ENCODE results near the gene CYB5RL.

- TF ChIP-seq, protein P1, sequence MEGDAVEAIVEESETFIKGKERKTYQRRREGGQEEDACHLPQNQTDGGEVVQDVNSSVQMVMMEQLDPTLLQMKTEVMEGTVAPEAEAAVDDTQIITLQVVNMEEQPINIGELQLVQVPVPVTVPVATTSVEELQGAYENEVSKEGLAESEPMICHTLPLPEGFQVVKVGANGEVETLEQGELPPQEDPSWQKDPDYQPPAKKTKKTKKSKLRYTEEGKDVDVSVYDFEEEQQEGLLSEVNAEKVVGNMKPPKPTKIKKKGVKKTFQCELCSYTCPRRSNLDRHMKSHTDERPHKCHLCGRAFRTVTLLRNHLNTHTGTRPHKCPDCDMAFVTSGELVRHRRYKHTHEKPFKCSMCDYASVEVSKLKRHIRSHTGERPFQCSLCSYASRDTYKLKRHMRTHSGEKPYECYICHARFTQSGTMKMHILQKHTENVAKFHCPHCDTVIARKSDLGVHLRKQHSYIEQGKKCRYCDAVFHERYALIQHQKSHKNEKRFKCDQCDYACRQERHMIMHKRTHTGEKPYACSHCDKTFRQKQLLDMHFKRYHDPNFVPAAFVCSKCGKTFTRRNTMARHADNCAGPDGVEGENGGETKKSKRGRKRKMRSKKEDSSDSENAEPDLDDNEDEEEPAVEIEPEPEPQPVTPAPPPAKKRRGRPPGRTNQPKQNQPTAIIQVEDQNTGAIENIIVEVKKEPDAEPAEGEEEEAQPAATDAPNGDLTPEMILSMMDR (IDR thresholded peaks at IDR 0.05): no peak
- TF ChIP-seq POLR2A (IDR thresholded peaks at IDR 0.05) (no peak), EP300 (IDR thresholded peaks at IDR 0.05) (no peak), POLR2AphosphoS5 (IDR thresholded peaks at IDR 0.05) (no peak)
Observed at GRCh38 chr1:54199151-54199764, 572 bp downstream of the CYB5RL start.

Measured in sigmoid colon (tissue), 4 donors.